ENCODE results near the gene RPL22.
"Not testable (repeated sequence)": the region's sequence is repeated elsewhere in the genome, so short reads cannot be mapped to it uniquely, and the experiment has no call there.

RPL22 gene

DNA sequence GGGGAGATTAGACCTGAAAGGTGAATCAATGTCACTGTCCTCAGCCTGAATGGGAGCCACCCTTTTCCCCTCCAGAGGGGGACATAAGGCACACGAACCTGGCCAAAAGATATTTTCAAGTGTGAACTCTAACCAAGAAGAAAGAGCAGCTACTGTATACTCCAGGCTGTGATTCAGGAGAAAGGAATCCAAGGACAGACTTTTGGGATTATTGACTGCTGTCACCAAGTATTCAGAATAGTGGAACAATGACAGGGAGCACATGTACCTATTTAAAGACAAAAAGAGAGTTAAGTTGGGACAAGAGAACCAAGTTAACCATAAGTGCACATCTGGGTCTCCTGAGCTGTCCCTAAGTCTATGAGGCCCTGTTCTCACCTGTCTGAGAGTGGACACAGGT is 34.0 kb upstream of the RPL22 start:
- DNase-seq = no peak

DNA sequence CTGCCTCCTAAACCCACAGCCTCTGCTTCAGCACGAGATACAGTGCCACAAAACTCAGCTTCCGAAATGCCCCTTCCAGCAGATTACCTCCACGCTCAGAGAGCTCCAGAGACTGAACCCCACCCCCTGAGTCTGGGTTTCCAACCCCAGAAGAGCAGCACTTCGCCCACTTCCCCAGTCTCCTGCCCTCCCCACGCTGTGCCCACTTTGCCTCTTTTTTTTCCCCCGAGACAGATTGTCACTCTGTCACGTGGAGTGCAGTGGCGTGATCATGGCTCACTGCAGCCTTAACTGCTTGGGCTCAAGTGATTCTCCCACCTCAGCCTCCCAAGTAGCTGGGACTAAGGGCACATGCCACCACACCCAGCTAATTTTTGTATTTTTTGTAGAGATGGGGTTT is 26.3 kb upstream of the RPL22 start:
- DNase-seq = no peak

DNA sequence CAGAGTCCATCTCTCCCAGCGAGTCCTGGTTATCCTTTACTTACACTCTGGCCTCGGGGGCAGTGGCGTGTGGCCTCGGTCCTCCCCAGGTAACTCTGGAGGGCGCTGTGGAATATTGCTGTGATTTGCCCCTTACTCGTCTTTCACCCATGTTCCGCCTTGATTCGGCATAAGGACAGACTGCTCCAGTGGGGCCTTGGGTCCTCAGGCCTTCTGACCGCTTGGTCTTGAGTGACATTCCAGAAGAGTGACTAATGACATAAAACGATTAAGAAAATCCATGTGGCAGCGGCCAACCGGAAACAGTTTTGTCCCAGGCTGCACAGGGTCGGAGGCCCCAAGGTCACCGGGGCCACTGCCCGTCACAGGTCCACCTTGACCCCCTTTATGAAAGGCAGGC is 25.3 kb upstream of the RPL22 start:
- no peak for DNase-seq

DNA sequence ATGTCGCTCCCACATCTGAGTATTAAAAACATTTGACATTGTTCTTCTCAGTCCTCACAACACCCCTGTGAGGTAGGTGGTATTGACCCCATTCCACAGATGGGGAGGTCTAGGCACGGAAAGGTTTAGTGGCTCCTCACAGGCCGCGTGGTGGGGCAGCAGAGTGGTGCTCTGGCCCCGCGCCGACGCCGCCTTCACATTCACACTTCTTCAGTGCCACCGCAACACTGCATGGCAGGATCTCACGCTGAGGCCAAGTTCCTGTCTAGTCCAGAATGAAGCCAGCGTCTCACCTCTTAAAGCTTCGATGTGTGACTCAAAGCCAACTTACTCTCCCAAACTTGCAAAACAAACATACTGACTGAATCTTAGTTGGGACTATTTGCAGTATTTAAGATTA is 24.2 kb upstream of the RPL22 start:
- no peak for DNase-seq

DNA sequence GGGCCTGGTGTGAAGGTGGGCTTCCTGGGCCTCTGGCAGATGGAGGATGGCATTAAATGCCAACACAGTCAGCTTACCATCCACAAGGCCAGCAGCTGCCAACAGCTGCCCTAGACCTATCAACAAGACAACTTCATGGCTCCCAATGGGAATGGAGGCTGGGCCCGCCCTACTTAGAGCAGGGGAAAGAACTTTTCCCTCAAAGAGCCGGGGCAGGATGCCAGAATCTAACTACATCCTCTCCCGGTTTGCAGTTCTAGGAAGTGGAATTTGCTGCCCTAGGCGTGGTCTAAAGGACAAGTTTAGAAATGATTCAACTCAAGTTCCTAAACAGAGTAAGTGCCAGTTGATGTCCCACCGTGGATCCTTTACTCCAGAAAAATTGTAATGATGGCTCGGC is 23.2 kb upstream of the RPL22 start:
- DNase-seq = no peak

DNA sequence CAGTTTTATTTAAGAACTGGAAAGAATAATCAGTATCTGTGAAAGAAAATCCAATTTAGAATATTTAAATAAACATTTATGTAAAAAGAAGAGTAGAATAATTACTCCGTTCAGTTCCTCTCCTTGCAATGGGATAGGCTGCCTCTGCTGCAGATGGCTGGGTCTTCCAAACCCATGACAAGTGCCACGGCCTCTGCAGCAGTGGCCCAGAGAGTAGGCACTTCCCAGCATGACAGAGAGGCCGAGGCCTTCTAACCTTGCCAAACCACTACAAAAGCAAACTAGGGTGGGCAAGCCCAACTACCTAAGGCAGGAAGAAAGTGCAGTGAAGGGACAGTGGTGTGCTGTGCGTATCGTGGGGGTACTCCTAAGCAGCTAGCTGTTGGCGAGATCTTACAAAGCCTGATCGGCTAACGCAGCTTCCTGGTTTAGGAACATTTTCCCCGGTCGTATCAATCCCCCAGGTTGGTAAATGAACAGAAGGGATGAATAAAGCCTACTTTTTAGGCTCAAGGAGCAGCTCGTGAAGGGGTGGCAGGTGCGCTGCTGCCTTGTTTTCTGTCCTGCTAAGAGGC is 21.9 kb upstream of the RPL22 start:
- DNase-seq = no peak

DNA sequence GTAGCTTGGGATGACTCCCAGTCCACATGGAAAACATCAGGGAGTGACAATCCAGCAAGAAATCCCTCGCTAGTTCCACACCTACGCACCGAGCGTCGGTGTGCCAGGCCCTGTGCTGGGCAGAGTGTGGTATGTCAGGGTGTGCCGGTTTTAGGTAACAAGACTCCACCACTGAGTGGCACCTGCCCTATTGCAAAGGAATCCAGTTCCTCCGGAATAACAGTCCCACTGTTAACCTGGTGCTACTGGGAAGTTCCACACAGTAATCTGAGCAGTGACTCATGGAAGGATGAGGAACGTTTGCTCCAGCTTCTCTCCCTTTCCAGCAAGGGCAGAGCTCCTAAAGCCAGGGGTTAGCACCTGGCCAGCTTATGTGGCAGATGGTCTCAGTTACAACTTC is 20.8 kb upstream of the RPL22 start:
- DNase-seq = no peak

DNA sequence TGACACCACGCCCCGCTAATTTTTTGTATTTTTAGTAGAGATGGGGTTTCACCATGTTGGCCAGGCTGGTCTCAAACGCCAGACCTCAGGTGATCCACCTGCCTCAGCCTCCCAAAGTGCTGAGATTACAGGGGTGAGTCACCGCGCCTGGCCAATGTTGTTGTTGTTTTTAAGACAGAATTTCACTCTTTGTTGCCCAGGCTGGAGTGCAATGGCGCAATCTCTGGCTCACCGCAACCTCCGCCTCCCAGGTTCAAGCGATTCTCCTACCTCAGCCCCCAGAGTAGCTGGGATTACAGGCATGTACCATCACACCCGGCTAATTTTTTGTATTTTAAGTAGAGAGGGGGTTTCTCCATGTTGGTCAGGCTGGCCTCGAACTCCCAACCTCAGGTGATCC is 20.2 kb upstream of the RPL22 start:
- DNase-seq = not testable (repeated sequence)

DNA sequence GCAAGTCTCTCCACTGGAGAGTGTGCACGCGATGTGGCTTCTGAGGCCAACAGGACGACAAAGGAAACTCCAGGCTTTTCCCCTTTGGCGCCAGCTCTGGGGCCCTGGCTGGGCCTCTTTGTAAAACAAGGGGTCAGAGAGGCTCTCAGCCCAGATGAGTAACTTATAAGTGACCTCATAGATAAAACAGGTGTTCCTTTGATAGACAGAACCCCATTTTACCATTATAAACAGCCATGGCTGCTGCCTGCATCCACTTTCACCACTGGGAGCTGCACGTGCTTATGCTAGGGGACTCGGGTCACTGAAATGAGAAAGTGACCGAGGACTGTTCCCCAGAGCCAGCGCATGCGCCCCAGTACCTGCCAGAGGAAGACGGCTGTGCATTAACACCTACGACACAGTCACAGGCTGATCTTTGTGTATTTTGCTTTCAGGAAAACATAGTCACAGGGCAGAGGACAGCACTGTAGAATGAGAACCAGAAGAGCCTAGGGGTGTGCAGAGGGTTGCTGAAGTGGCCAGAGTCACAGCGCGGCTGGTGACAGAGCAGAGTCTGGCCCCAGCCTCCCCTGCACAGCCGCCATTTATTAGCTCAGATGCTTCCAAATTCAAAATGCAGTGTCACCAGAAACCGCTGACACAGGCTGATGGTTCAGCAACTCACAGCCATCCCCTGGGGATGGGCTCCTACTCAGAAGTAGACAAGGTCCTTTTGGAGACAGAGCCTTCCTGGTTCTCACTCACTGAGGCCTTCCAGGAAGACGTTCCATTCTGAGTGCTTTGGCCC is 19.2 kb upstream of the RPL22 start:
- peak; percentile 42 for DNase-seq

DNA sequence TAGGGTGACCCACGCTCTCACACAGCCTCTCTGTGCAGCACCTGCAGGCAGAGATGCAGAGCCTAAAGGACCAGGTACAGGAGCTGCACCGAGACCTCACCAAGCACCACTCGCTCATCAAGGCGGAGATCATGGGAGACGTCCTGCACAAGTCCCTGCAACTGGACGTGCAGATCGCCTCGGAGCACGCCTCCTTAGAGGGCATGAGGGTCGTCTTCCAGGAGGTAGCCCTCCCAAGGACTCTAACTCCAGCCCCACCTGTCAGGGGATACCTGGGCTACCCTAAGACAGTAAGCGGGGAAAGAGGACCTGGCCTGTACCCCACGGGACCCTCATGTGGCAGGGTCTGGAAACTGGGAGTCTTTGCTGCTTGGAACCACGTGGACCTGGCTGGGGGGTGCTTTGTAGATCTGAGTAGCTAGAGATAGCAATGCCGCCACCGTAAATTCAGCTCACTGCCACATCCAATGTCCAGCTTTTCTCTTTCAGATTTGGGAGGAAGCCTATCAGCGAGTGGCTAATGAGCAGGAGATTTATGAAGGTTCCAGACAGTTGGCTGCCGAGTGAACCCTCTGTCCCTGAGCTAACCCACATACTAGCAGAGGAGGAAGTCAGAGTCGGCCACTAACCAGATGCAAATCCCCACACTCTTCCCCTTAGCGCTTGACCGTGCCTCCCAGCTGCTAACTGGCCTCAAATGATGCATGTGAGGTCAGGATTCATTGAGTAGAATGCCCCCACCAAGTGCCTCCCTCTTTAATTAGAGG is 13.0 kb upstream of the RPL22 start:
- no peak for DNase-seq

DNA sequence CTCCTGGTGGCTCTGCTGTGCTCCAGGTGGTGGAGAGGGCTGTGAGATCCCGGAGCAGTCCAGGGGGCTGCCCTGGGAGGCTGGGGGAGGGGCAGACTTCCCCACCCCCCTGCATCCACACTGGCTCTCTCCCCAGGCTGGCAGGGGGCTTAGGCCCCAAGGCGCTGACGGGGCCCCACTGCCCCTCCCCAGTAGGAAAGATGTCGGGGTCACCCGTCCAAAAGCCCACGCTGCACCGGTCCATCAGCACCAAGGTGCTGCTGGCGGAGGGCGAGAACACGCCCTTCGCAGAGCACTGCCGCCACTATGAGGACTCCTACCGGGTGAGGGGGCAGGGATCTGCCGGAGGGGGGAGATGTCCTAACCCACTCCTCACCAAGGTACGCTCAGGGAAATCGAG is 12.3 kb upstream of the RPL22 start:
- DNase-seq = no peak

DNA sequence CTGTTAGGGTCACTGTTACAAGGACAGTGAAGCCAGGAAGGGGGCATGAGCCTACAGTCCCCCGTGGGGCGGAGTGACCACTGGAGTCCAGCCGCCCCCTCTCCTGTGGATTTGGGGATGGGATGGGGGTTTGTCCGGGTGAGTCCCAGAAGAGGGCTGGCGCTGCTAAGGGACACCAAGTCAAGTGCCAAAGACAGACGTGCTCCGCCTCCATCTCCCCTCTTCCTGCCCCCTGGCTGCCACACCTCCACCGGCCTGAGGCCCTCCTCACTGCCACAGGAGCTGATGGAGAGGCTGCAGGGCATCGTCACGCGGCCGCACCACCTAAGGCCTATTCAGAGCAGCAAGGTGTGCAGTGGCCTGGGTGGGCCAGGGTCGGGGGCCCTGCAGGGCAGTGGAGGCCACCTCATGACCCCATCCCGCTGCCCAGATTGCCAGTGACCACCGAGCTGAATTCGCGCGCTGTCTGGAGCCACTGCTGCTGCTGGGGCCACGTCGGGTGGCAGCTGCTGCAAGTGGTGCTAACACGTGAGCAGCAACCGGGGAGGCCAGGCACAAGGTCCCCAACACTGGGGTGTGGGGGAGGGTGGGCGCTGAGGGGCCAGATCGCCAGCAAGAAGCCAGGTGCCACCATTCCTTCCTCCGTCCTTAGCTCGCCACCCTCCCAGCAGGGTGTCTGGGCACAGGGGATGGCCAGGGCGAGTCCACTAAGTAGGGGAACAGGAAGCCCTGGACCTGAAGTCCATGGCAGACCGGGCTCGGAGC is 11.4 kb upstream of the RPL22 start:
- DNase-seq = no peak

DNA sequence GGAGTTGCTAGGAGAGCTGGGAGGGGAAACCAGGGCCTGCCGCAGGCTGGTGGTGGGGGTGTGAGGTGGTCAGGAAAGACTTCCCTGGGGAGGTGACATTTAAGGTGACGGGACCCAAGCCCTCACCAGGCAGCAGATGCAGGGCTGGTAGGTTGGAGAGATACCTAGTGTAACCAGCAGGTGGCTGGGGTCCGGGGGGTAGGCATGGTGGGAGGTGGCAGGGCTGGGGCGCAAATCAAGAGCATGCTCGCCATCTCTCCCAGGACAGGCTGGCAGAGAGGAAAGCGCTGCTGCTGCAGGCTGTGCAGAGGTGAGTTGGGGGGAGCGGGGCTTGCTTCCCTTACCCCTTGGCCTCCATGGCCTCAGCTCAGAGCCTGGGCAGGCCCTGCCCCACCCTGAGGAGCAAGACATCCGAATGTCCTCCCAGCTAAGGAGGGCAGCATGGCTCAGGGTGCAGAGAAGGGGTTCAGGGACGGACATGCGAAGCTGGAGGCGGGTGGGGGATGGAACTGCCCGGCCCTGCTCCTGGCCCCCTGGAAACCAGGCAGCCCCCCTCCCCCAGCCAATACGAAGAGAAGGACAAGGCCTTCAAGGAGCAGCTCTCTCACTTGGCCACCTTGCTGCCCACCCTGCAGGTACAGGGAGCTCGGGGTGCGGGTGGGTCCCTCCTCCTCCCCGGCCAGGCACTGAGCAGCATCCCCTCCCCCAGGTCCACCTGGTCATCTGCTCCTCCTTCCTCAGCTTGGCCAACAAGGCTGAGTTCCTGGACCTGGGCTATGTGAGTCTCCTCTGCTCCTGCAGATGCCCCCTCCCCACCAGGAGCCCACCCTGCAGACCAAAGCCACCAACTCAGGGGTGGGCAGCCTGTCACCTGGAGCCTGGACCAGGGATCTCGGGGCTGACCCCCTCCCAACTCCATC is 10.5 kb upstream of the RPL22 start:
- DNase-seq = peak; percentile 78

DNA sequence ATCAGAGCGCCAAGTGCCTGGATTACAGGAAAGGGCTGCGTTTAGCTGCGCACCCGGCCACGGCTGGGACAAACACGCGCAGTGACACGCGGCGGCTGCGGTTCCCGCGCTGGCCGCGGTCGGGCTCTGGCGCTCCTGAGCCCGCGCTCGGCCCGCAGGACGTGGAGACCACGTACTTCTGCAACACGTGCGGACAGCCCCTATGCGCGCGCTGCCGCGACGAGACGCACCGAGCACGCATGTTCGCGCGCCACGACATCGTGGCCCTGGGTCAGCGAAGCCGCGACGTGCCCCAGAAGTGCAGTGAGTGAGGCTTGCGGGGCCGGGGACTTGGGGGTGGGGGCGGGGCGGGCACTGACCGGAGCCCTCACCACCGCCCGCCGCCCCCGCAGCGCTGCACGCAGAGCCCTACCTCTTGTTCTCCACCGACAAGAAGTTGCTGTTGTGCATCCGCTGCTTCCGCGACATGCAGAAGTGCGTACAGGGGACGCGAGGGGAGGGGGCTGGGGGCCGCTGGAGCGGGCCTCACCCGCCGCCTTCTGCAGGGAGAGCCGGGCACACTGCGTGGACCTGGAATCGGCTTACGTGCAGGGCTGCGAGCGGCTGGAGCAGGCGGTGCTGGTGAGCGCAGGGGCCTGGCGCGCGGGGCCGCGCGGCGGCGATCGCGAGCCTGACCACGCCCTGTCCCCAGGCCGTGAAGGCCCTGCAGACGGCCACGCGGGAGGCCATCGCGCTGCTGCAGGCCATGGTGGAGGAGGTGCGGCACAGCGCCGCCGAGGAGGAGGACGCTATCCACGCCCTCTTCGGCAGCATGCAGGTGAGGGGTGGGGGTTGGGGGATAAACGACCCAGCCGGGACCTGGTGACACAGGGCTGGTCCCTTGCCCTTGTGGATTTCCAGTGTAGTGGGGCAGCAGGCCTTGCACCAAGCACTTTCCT is 9.6 kb upstream of the RPL22 start:
- DNase-seq = peak; percentile 89

DNA sequence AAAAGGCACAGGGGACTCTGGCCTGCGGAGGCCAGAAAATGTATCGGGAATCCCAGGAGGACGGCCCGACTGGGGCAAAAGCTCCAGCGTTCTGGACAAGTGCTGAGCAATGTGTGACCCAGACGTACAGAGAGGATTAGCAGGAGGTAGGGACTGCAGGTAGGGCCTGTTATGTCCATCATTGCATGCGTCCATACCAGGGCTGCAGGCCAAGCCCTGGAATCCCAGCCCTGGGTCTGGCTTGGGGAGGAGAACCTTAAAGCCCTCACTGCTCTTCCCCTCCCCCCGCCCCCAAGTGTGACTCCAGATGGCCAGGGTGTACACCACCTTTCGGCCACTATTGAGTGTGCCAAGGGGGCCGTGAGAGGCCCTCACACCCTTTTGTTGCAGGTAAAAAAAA is 8.5 kb upstream of the RPL22 start:
- no peak for DNase-seq

DNA sequence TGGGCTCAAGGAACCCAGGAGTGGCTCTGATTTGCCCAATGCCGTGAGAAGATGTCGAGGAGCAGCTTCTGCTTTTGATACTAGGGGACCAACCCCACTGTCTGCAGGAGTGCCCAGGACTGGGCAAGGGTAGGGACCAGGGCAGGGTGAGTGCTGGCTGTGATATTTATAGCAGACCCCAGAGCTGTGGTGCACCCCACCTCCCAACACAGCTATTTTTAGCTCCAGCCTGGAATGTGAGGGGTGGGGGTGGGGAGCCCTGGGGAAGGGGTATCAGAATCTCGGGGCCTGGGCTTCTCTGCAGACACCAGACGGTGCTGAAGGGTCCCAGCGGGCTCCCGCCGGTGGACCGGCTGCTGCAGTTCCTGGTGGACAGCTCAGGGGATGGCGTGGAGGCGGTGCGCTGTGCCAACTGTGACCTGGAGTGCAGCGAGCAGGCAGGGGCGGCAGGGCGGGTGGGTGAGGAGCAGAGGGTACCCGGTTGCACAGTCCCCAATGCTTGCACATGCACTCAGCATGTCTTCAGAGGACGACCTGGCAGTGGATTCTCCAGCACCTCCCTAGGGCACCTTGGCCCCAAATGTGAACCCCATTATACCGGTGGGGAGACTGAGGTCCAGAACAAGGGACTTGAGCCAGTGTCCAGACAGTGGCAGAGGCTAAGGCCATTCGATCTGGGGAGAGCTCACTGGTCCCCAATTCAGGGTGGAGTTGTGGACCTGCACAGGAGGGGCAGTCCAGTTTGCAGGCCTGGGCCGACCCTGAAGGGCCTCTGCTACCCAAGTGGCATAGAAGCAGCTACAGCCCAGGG is 7.9 kb upstream of the RPL22 start:
- no peak for DNase-seq

DNA sequence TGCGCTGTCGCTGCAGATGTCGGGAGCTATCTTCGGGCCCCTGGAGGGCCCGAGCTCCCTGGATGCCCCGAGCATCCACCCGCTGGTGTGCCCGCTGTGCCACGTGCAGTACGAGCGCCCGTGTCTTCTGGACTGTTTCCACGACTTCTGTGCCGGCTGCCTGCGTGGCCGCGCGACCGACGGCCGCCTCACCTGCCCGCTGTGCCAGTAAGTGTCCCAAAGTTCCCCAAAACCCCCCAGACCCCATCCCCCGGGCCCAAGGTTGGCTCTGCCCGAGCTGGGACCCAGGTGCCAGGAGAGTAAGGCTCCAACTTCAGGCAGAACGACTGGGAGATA is 7.1 kb upstream of the RPL22 start:
- no peak for DNase-seq

DNA sequence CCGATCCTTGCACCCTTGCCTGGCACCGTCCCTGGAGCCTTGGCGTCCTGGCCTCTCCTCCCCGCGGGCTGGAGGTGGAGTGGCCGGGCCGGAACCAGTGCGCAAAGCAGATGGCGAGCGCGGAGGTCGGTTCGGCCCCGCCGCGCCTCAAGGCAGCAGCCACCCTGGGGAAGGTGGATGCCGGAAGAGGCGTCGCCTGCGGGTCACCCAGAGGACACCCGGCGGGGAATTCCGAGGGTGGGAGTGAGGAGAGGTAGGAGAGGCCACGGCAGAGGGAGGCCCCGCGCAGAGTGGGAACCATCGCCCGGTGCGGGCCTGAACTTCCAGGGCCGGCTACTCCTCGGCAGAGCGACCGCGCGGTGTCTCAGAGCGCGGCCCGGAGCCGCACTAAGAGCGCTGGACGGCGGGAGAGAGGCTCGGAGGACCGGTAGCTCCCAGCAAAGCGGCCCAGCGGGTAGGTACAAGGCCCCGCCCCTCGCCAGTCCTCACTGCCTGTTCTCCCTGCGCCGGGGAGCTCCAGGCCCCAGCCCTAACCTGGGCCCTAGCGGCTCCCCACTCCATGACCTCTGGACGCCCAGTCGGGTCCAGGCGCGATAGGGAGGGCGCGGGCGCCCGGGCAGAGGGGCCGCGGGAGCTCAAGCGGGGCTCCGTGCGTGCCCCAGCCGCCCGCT is 6.6 kb upstream of the RPL22 start, which contains the start of gene RNF207:
RNF207 (plus strand) TSS at position 271 of the 671 bp plus-strand sequence. CDS start 417 bp downstream, outside the sequence.
- peak; percentile 86 for DNase-seq

DNA sequence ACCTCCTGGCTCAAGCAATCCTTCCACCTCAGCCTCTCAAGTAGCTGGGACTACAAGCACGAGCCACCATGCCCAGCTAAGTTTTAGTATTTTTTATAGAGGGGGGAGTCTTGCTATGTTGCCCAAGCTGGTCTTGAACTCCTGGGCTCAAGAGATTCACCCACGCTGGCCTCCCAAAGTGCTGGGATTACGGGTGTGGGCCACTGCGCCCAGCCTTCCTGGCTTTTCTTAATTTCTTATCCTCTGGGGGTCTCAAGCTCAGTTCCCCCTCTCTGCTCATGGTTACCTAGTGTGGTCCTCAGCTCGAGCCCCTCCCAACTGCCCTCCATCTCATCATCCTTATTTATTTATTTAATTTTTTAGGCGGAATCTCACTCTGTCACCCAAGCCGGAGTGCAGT is 2.9 kb upstream of the RPL22 start:
- DNase-seq = no peak
